Breast epithelium (tissue), 3 donors: ENCODE measurements around the gene GPSM1.

Experiments
- CTCF ChIP-seq, 3 donors: fragments of 450-650 bp; IDR thresholded peaks; one replicate each; pipeline ENCODE4 v1.5.1; 2016 to 2017; ENCODE audit warnings: antibody characterized with exemption in 3 of 3, mild to moderate bottlenecking in 3 of 3, moderate library complexity in 3 of 3
- POLR2A ChIP-seq: fragments of 450-650 bp; IDR thresholded peaks from one replicate; pipeline ENCODE4 v1.6.1; 2016; ENCODE audit warnings: antibody characterized with exemption, mild to moderate bottlenecking, moderate library complexity
- POLR2AphosphoS5 ChIP-seq, 3 donors: sonication (generic); formaldehyde crosslinking; IDR thresholded peaks; one replicate each; pipeline ENCODE4 v1.6.1; 2017; ENCODE audit warnings: antibody characterized with exemption in 3 of 3

GRCh38 chr9:136329211-136329627 is 1.9 kb downstream of the GPSM1 start:
- TF ChIP-seq CTCF (IDR thresholded peaks at IDR 0.05) (no peak), POLR2AphosphoS5 (IDR thresholded peaks at IDR 0.05) (no peak), POLR2A (no peak)
